BE2C (cell line): ENCODE measurements around the gene GOLGA3.

Source experiments
- DNase-seq: peaks from one replicate; pipeline ENCODE4 v3.0.0-alpha.2; 2020
- H3K27me3 ChIP-seq: fragments of 250-450 bp; sonication (Bioruptor Pico); 2 replicates; pipeline ENCODE4 v1.5.1; 2020; ENCODE audit warnings: mild to moderate bottlenecking
- H3K36me3 ChIP-seq: fragments of 250-450 bp; sonication (Bioruptor Pico); 2 replicates; pipeline ENCODE4 v1.5.1; 2020; ENCODE audit warnings: mild to moderate bottlenecking
- H3K4me1 ChIP-seq: fragments of 250-450 bp; sonication (Bioruptor Pico); 2 replicates; pipeline ENCODE4 v1.5.1; 2020
- H3K4me3 ChIP-seq: 2 replicates; pipeline ENCODE4 v1.5.1; 2011; ENCODE audit warnings: low read depth, low read length
- H3K9me3 ChIP-seq: fragments of 250-450 bp; sonication (Bioruptor Pico); 2 replicates; pipeline ENCODE4 v1.5.1; 2020
- CTCF ChIP-seq: IDR thresholded peaks from 2 replicates; pipeline ENCODE4 v1.5.1; 2012; ENCODE audit warnings: mild to moderate bottlenecking, low read depth, low read length

Gene GOLGA3

GRCh38 chr12:132734206-132734605 is 94.5 kb downstream of the GOLGA3 start:
- Histone ChIP-seq H3K4me3 (no peak overlapping the region), H3K36me3 (peaks cover 72% of the 10 kb centered on the region), H3K9me3 (no peaks in the 10 kb centered on the region), H3K27me3 (no peaks in the 10 kb centered on the region), H3K4me1 (no peaks in the 10 kb centered on the region)
- no peak for DNase-seq
- TF ChIP-seq CTCF = no peak

- Histone ChIP-seq H3K27me3 (no peaks in the 10 kb centered on the region), H3K4me1 (no peaks in the 10 kb centered on the region), H3K9me3 (no peaks in the 10 kb centered on the region), H3K4me3 (no peak overlapping the region), H3K36me3 (peaks cover 74% of the 10 kb centered on the region)
- no peak for DNase-seq
- no peak for TF ChIP-seq CTCF
Measured at GRCh38 chr12:132731574-132731973, 97.1 kb downstream of the GOLGA3 start.

- H3K27me3 ChIP-seq = no peaks in the 10 kb centered on the region
- peaks cover 74% of the 10 kb centered on the region for H3K36me3 ChIP-seq
Measured at GRCh38 chr12:132730353-132730752, 98.3 kb downstream of the GOLGA3 start.

GRCh38 chr12:132729541-132730320 is 98.9 kb downstream of the GOLGA3 start:
- H3K4me1 ChIP-seq = no peaks in the 10 kb centered on the region
- TF ChIP-seq CTCF = no peak
- H3K27me3 ChIP-seq = no peaks in the 10 kb centered on the region
- no peak for DNase-seq
- H3K9me3 ChIP-seq = no peaks in the 10 kb centered on the region
- H3K4me3 ChIP-seq = no peak overlapping the region
- peaks cover 74% of the 10 kb centered on the region for H3K36me3 ChIP-seq

More at GRCh38 chr12:132730353-132730752, 98.3 kb downstream of the GOLGA3 start:
- Histone ChIP-seq H3K4me1 (no peaks in the 10 kb centered on the region), H3K9me3 (no peaks in the 10 kb centered on the region), H3K4me3 (no peak overlapping the region)
- DNase-seq = no peak
- TF ChIP-seq CTCF = no peak

GRCh38 chr12:132728502-132728901 is 100.2 kb downstream of the GOLGA3 start:
- no peak overlapping the region for H3K4me3 ChIP-seq
- no peaks in the 10 kb centered on the region for H3K4me1 ChIP-seq
- H3K27me3 ChIP-seq = no peaks in the 10 kb centered on the region
- DNase-seq = no peak
- H3K9me3 ChIP-seq = no peaks in the 10 kb centered on the region
- H3K36me3 ChIP-seq = peaks cover 75% of the 10 kb centered on the region
- TF ChIP-seq CTCF = no peak

- Histone ChIP-seq H3K36me3 (peaks cover 87% of the 10 kb centered on the region), H3K4me1 (no peaks in the 10 kb centered on the region), H3K4me3 (no peak overlapping the region), H3K27me3 (no peaks in the 10 kb centered on the region), H3K9me3 (no peaks in the 10 kb centered on the region)
- DNase-seq = no peak
- no peak for TF ChIP-seq CTCF
Measured at GRCh38 chr12:132727091-132727794, 101.4 kb downstream of the GOLGA3 start.
